AG08396 (cell line): ENCODE measurements around the gene USP35.
"Not testable (repeated sequence)": the region's sequence is repeated elsewhere in the genome, so short reads cannot be mapped to it uniquely, and the experiment has no call there.

ENCODE experiments used
- DNase-seq: peaks from one replicate; pipeline ENCODE4 v3.0.0; 2012; ENCODE audit warnings: low spot score, mixed read lengths

The USP35 gene

GRCh38 chr11:78216021-78216420, 27.3 kb downstream of the USP35 start:
- DNase-seq, result no peak

- DNase-seq, result no peak
Measured at GRCh38 chr11:78216571-78217287, 28.0 kb downstream of the USP35 start.

- DNase-seq, result no peak
Measured at GRCh38 chr11:78217650-78218541, 29.2 kb downstream of the USP35 start.

- DNase-seq, result no peak
Measured at GRCh38 chr11:78218707-78219492, 30.2 kb downstream of the USP35 start.

- DNase-seq, result no peak
Measured at GRCh38 chr11:78219493-78220217, 30.9 kb downstream of the USP35 start.

- DNase-seq, result no peak
Measured at GRCh38 chr11:78220218-78221157, 31.8 kb downstream of the USP35 start.

- DNase-seq, result no peak
Measured at GRCh38 chr11:78221396-78222315, 32.9 kb downstream of the USP35 start.

- not testable (repeated sequence) for DNase-seq
Measured at GRCh38 chr11:78222726-78223125, 34.0 kb downstream of the USP35 start.

- no peak for DNase-seq
Measured at GRCh38 chr11:78223320-78223954, 34.7 kb downstream of the USP35 start.

- no peak for DNase-seq
Measured at GRCh38 chr11:78224506-78224905, 35.8 kb downstream of the USP35 start.

- DNase-seq, result no peak
Measured at GRCh38 chr11:78224906-78225420, 36.2 kb downstream of the USP35 start.

GRCh38 chr11:78226684-78227680, 38.3 kb downstream of the USP35 start:
- DNase-seq, result no peak

GRCh38 chr11:78227921-78228320, 39.2 kb downstream of the USP35 start:
- no peak for DNase-seq

- DNase-seq, result no peak
Measured at GRCh38 chr11:78228467-78228866, 39.7 kb downstream of the USP35 start.

- DNase-seq, result no peak
Measured at GRCh38 chr11:78229106-78229505, 40.4 kb downstream of the USP35 start.

GRCh38 chr11:78230161-78230877, 41.6 kb downstream of the USP35 start:
- DNase-seq, result no peak

- DNase-seq, result peak; percentile 44
Measured at GRCh38 chr11:78231962-78232501, 43.3 kb downstream of the USP35 start.
